K562 (cell line): ENCODE measurements around the gene CIB1. TPM values are rescaled to one million over a fixed set of nuclear protein-coding genes. Genes with fewer than 3 reads are reported as not detected.

Source experiments
- ATAC-seq: fragments of 200-7000 bp; cut with Tn5 transposase; 3 replicates; pipeline ENCODE4 v1.9.1; 2020; ENCODE audit warnings: moderate library complexity
- BruUV-seq: library from RNA; stranded (reverse); fragments of 400-500 nt; replicated peaks from 2 replicates; lab custom pipeline; 2021; lab: Mats Ljungman, UMichigan
- CTCF ChIA-PET: fragments of 300-600 bp; formaldehyde crosslinking; extraction: SDS; loops from one replicate; lab custom pipeline; 2021; ENCODE audit warnings: low intra/inter-chr PET ratio; lab: Yijun Ruan, JAX
- POLR2A ChIA-PET: fragments of 300-600, 350-650 bp; sonication (Branson Sonifier 250); formaldehyde crosslinking; extraction: SDS; loops from one replicate; lab custom pipeline; 2021; ENCODE audit warnings: antibody characterized with exemption, inconsistent platforms; lab: Yijun Ruan, JAX
- DNase-seq, 4 experiments: peaks; one replicate each; pipeline versions ENCODE4 v3.0.0 to v3.0.0-alpha.2; 2011 to 2018; ENCODE audit warnings: low spot score in 3 of 4, mixed read lengths in 3 of 4; ENCODE audit errors: extremely low read depth in 1 of 4
- FAIRE-seq: peaks from 2 replicates; lab custom pipeline; 2011; peaks lifted over from hg19 to GRCh38; lab: Jason Lieb, UNC
- H2AFZ ChIP-seq: 2 replicates; pipeline ENCODE4 v1.6.0; 2011; ENCODE audit warnings: low read depth, low read length, control low read depth, inconsistent platforms
- H3K27ac ChIP-seq: fragments of 200-600 bp; 3 replicates; pipeline ENCODE4 v1.8.0; 2011; ENCODE audit warnings: low read depth, mild to moderate bottlenecking, control low read depth, inconsistent platforms, low read length, moderate library complexity, mixed read lengths; ENCODE audit errors: extremely low read depth
- H3K27me3 ChIP-seq, 2 experiments: fragments of 300-600 bp in 1 of 2; 2 replicates in 1 of 2; 3 replicates in 1 of 2; pipeline versions ENCODE4 v1.6.0 to v1.8.0; 2011; ENCODE audit warnings: inconsistent platforms in 2 of 2, low read length in 2 of 2, mild to moderate bottlenecking in 1 of 2, mixed read lengths in 1 of 2, moderate library complexity in 1 of 2; ENCODE audit not compliant: control insufficient read depth in 2 of 2, insufficient read depth in 2 of 2
- H3K36me3 ChIP-seq: fragments of 300-600 bp; 3 replicates; pipeline ENCODE4 v1.8.0; 2011; ENCODE audit warnings: mild to moderate bottlenecking, low read length, inconsistent platforms; ENCODE audit not compliant: control insufficient read depth, insufficient read depth
- H3K4me1 ChIP-seq, 2 experiments: fragments of 200-600 bp in 1 of 2; replicated peaks in 1 of 2; 2 replicates in 1 of 2; 3 replicates in 1 of 2; pipeline versions ENCODE4 v1.5.1 to v1.8.0; 2011; ENCODE audit warnings: inconsistent platforms in 2 of 2, low read length in 2 of 2, mild to moderate bottlenecking in 1 of 2, mixed read lengths in 1 of 2, moderate library complexity in 1 of 2; ENCODE audit not compliant: control insufficient read depth in 2 of 2, insufficient read depth in 2 of 2
- H3K4me2 ChIP-seq: 2 replicates; pipeline ENCODE4 v1.6.1; 2011; ENCODE audit warnings: low read length, control low read depth, inconsistent platforms, mixed read lengths; ENCODE audit not compliant: insufficient read depth
- H3K4me3 ChIP-seq: fragments of 200-600 bp; sonication (generic), shearing (Covaris generic); 2 replicates; pipeline ENCODE4 v1.5.1; 2016; ENCODE audit warnings: control low read depth, inconsistent platforms
- H3K79me2 ChIP-seq: fragments of 200-600 bp; 3 replicates; pipeline ENCODE4 v1.8.0; 2011; ENCODE audit warnings: low read length, inconsistent platforms; ENCODE audit not compliant: control insufficient read depth, insufficient read depth
- H3K9ac ChIP-seq, 2 experiments: 2 replicates each; pipeline versions ENCODE4 v1.6.0 to v1.6.1; 2011; ENCODE audit warnings: low read depth in 2 of 2, low read length in 2 of 2, control low read depth in 1 of 2, inconsistent platforms in 1 of 2, mild to moderate bottlenecking in 1 of 2, mixed read lengths in 1 of 2; ENCODE audit not compliant: insufficient read depth in 1 of 2
- H3K9me1 ChIP-seq: one replicate; pipeline ENCODE4 v1.6.0; 2011; ENCODE audit warnings: inconsistent platforms, mild to moderate bottlenecking, low read length, moderate library complexity; ENCODE audit not compliant: control insufficient read depth, insufficient read depth
- H3K9me3 ChIP-seq: replicated peaks from 2 replicates; pipeline ENCODE4 v1.5.1; 2011; ENCODE audit warnings: low read depth, low read length, inconsistent platforms; ENCODE audit not compliant: control insufficient read depth, insufficient read depth
- H4K20me1 ChIP-seq: replicated peaks from 2 replicates; pipeline ENCODE4 v1.6.1; 2011; ENCODE audit warnings: low read length, inconsistent platforms, mixed read lengths; ENCODE audit not compliant: control insufficient read depth, insufficient read depth
- GTF2B ChIP-seq: IDR thresholded peaks from 2 replicates; pipeline ENCODE4 v1.6.1; 2011; ENCODE audit not compliant: insufficient read length; ENCODE audit errors: extremely low read depth
- HDAC1 ChIP-seq, 2 experiments: fragments of 450-650 bp; IDR thresholded peaks; 2 replicates each; pipeline ENCODE4 v1.6.1; 2016 to 2017; ENCODE audit warnings: inconsistent platforms in 1 of 2, mild to moderate bottlenecking in 1 of 2, moderate library complexity in 1 of 2
- MAFG ChIP-seq: fragments of 450-650 bp; conservative IDR thresholded peaks from 2 replicates; pipeline ENCODE4 v1.6.1; 2016; ENCODE audit warnings: missing genetic modification characterization, missing compliant biosample characterization
- WGBS: fragments of 100-300 bp; shearing (Covaris generic); methylation state at CpG from one replicate; pipeline ENCODE4 v1.1.6; 2016; ENCODE audit warnings: low coverage, mixed read lengths; ENCODE audit not compliant: insufficient coverage; ENCODE audit errors: missing lambda C conversion rate; 5-methylcytosine and 5-hydroxymethylcytosine counted together
- in situ Hi-C: fragments of 300-500 bp; cut with MboI; formaldehyde crosslinking; loops from 4 replicates; pipeline ENCODE4 v1.15.0; 2018; ENCODE audit warnings: inconsistent platforms, mixed read lengths
- intact Hi-C: fragments of 100-400 bp; cut with micrococcal nuclease; formaldehyde crosslinking; loops from 2 replicates; pipeline ENCODE4 v1.14.2; 2022
- polyA plus RNA-seq, 8 experiments: library from polyadenylated mRNA; depleted of rRNA in 4 of 8; stranded (reverse) in 5 of 8; unstranded in 3 of 8; fragments of >200 nt; fragmentation: Nextera tagmentation in 2 of 8; fragmentation: Illumina TruSeq in 1 of 8; extraction: Ambion mirVana in 2 of 8; extraction: Trizol in 1 of 8; gene quantifications; 2 replicates each; pipeline versions ENCODE4 v1.2.1 to v1.2.3, GENCODE V29; 2011 to 2014; ENCODE audit warnings: inconsistent platforms in 1 of 8, missing spikeins in 1 of 8
- total RNA-seq, 7 experiments: library from RNA; depleted of rRNA in 6 of 7; stranded (reverse); fragments of >200 nt in 6 of 7; fragmentation: Illumina TruSeq in 2 of 7; extraction: Trizol in 2 of 7; gene quantifications; 2 replicates each; pipeline versions ENCODE4 v1.2.1 to v1.2.3, GENCODE V29; 2011 to 2021; ENCODE audit warnings: low replicate concordance in 1 of 7

Gene CIB1
- total and polyA plus RNA-seq, 9 of the 15 experiments (the other 6 are each of a cell fraction or from before 2014, with no cell fraction given): 14.9 to 136 (median 64.5) TPM

GRCh38 chr15:90202929-90203328, 30.8 kb downstream of the CIB1 start:
- Histone ChIP-seq H3K4me1 (peaks cover 26 to 32% of the 10 kb centered on the region in 2 experiments; a peak in 4 of 5 replicates), H3K9ac (no peak overlapping the region; a peak in 1 of 4 replicates), H4K20me1 (0 out of 2 replicates have a peak, but pooled peaks cover 12% of the 10 kb centered on the region), H3K36me3 (peaks cover 53% of the 10 kb centered on the region; the same call in 2 of the 3 replicates), H2AFZ (no peak overlapping the region), H3K27me3 (no peaks in the 10 kb centered on the region), H3K9me1 (no peaks in the 10 kb centered on the region), H3K4me3 (no peak overlapping the region), H3K27ac (no peak overlapping the region), H3K4me2 (no peak overlapping the region), H3K79me2 (peaks cover 84% of the 10 kb centered on the region), H3K9me3 (no peaks in the 10 kb centered on the region)
- FAIRE-seq (no peak), DNase-seq (no peak), ATAC-seq (no peak)
- POLR2A ChIA-PET: interaction anchor here (0.7 to 4.2 kb wide), 5 partner anchors 12 to 309 kb away, joined by 3 to 24 read pairs (median 3); partner anchors contain the start of genes AP3S2, CIB1 and GDPGP1
- in situ Hi-C loops (no loop called here), intact Hi-C loops (no loop called here)
- CTCF ChIA-PET: no interaction called here
- no TSS peak for BruUV-seq
- WGBS: 84% methylated on average over 4 of the region's 4 CpGs
- TF ChIP-seq HDAC1 (IDR thresholded peaks at IDR 0.05) (no peak), GTF2B (no peak), MAFG (tag) (no peak)
